Stimulated activated CD4-positive, alpha-beta T cell treated with anti-CD3 and anti-CD28 coated beads, Interleukin-1b, Interleukin-23, amount 100 ng/mL, for 4 hours (primary cell): ENCODE data around the gene GPR101.
"Not testable (repeated sequence)": the region's sequence is repeated elsewhere in the genome, so short reads cannot be mapped to it uniquely, and the experiment has no call there.

Experiments used
- DNase-seq, 2 donors: peaks; one replicate each; pipeline ENCODE4 v3.0.0-alpha.2; 2020; ENCODE audit warnings: low read depth in 2 of 2

The GPR101 gene

DNA sequence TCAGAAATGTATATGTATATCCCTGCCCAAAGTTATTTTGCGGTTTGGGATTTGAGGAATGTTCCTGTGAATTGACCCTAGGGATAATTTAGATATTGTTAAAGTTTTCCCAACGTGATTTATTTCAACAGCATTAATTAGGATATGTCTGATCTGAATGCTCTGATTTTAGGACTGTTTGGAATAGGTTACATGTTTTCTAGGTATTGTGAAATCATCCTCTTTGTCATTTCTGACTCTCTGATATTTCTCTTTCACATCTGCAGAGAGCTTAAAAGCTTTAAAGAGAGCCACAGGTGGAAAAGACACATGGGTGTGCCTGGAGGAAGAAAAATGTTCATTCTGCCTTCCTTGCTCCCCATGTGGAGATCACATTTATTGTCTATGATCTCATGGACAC is 5.1 kb downstream of the GPR101 start:
- no peak for DNase-seq

DNA sequence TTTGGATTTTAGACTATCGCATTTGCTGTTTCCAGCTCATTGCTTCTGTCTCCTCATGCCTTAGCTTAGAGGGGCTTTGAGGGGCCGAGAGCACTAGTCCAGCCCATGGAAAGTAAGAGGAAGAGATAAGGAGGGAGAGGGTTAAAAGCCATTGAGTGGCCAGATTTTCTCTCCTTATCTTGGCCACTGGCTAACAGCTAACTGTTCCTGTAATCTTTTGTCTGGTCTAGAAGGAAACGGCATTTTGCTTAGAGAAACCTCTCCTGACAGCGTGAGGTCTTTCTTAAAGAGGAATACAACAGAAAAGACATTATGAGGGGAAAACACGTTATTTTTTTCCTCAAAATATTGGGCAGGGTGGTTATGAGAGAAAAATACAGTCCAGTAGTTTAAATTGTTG is 7.9 kb downstream of the GPR101 start:
- no peak for DNase-seq

DNA sequence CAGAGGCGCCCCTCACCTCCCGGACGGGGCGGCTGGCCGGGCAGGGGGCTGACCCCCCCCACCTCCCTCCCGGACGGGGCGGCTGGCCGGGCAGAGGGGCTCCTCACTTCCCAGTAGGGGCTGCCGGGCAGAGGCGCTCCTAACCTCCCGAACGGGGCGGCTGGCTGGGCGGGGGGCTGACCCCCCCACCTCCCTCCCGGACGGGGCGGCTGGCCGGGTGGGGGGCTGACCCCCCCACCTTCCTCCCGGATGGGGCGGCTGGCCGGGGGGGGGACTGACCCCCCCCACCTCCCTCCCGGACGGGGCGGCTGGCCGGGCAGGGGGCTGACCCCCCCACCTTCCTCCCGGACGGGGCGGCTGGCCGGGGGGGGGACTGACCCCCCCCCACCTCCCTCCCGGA is 33.6 kb downstream of the GPR101 start:
- DNase-seq: not testable (repeated sequence)

DNA sequence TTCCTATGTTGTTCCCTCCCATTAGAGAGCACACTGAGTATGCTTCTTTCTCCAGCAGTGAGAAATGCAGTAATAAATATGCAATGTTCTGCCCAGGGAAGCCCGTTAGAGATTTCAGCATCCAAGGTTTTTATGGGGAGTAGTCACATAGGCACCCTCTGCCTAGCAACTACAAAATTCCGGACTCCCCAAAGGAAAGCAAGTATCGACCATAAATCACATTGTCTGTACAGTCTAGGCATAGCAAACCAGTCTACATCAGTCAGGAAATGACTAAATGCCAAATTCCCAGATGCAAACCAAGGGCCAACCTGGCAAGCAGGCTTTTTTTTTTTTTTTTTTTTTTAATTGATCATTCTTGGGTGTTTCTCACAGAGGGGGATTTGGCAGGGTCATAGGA is 34.8 kb downstream of the GPR101 start:
- no peak for DNase-seq
